PFSK-1 (cell line): ENCODE measurements around the gene GALNT5.

ENCODE experiments used
- FOXP2 ChIP-seq: optimal IDR thresholded peaks from 2 replicates; pipeline ENCODE3; 2011; ENCODE audit warnings: borderline replicate concordance, control low read depth, inconsistent platforms; ENCODE audit not compliant: insufficient read depth; ENCODE audit errors: extremely low read length, extremely low read depth
- POLR2AphosphoS5 ChIP-seq: IDR thresholded peaks from 2 replicates; pipeline ENCODE4 v1.6.1; 2012; ENCODE audit warnings: low read depth, mild to moderate bottlenecking, control low read depth, low read length, moderate library complexity
- SIN3A ChIP-seq: IDR thresholded peaks from 2 replicates; pipeline ENCODE4 v1.6.1; 2012; ENCODE audit warnings: mild to moderate bottlenecking, low read length, moderate library complexity, borderline replicate concordance; ENCODE audit not compliant: insufficient read depth
- TAF1 ChIP-seq: IDR thresholded peaks from 2 replicates; pipeline ENCODE4 v1.6.1; 2012; ENCODE audit warnings: low read length, control low read depth, borderline replicate concordance; ENCODE audit not compliant: insufficient read depth
- TF ChIP-seq, protein P1 (sequence below), 2 experiments: IDR thresholded peaks; 2 replicates each; pipeline versions ENCODE4 v1.6.1 to v1.8.0; 2011 to 2012; ENCODE audit warnings: low read depth in 2 of 2, low read length in 2 of 2, control low read depth in 1 of 2, inconsistent platforms in 1 of 2, mild to moderate bottlenecking in 1 of 2, moderate library complexity in 1 of 2; ENCODE audit not compliant: insufficient read depth in 1 of 2

GALNT5 gene

DNA sequence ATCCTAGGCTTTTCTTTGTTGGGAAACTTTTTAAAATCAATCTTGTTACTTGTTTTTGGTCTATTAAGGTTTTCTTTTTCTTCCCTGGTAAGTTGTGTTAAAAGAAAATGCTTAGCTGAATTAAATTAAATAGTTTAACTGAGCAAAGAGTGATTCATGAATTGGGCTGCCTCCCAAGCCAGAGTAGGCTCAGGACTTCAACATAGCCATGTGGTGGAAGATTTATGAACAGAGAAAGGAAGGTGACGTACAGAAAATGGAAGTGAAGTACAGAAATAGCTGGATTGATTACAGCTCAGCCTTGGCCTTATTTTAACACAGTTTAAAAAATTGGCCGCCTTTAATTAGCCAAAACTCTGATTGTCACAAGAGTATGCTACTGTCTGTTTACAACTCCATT is 27.9 kb upstream of the GALNT5 start:
- no peak for TF ChIP-seq POLR2AphosphoS5
- TF ChIP-seq FOXP2, result no peak
- TF ChIP-seq, protein P1, sequence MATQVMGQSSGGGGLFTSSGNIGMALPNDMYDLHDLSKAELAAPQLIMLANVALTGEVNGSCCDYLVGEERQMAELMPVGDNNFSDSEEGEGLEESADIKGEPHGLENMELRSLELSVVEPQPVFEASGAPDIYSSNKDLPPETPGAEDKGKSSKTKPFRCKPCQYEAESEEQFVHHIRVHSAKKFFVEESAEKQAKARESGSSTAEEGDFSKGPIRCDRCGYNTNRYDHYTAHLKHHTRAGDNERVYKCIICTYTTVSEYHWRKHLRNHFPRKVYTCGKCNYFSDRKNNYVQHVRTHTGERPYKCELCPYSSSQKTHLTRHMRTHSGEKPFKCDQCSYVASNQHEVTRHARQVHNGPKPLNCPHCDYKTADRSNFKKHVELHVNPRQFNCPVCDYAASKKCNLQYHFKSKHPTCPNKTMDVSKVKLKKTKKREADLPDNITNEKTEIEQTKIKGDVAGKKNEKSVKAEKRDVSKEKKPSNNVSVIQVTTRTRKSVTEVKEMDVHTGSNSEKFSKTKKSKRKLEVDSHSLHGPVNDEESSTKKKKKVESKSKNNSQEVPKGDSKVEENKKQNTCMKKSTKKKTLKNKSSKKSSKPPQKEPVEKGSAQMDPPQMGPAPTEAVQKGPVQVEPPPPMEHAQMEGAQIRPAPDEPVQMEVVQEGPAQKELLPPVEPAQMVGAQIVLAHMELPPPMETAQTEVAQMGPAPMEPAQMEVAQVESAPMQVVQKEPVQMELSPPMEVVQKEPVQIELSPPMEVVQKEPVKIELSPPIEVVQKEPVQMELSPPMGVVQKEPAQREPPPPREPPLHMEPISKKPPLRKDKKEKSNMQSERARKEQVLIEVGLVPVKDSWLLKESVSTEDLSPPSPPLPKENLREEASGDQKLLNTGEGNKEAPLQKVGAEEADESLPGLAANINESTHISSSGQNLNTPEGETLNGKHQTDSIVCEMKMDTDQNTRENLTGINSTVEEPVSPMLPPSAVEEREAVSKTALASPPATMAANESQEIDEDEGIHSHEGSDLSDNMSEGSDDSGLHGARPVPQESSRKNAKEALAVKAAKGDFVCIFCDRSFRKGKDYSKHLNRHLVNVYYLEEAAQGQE (IDR thresholded peaks at IDR 0.05; ENCODE audit: insufficient read depth in 1 of 2, low read depth in 2 of 2, low read length in 2 of 2), result no peak

DNA sequence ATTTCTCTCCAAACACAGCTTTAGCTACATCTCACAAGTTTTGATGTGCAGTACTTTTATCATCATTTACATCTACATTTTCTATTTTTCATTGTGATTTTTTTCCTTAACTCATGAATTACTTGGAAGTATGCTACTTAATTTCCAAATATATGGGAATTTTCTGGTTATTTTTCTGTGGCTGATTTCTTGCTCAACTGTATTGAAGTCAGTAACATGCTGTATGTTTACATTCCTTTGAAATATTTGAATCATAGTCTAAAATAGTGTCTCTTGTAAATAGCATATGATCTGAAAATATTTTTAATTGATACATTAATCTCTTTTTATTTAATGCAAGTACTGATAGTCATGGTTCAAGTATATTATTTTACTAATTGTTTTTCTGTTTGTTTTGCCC is 26.0 kb upstream of the GALNT5 start:
- TF ChIP-seq POLR2AphosphoS5 (no peak), SIN3A (no peak), TAF1 (no peak), FOXP2 (no peak)
- TF ChIP-seq, protein P1 (IDR thresholded peaks at IDR 0.05; ENCODE audit: insufficient read depth in 1 of 2, low read depth in 2 of 2, low read length in 2 of 2), result no peak

DNA sequence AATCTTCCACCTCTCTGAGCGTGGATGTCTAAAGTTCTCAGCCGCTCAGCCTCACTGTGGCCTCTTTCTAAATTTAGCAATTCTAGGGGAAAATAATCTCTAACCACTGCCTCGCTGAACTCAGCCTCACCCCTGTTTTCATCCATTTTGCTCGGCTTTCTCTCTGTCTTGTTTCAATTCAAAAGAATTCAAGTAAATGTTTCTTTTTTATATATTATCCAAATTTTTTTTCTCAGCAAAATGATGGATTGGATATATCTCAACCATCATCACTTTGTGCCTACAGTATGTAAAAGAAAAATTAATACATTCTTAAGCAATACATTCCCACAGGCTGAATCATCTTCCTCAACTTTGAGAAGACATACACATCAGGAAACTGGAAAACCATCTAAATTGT is 24.0 kb upstream of the GALNT5 start:
- no peak for TF ChIP-seq TAF1
- TF ChIP-seq, protein P1 (IDR thresholded peaks at IDR 0.05; ENCODE audit: insufficient read depth in 1 of 2, low read depth in 2 of 2, low read length in 2 of 2), result no peak
- TF ChIP-seq POLR2AphosphoS5, result no peak
- TF ChIP-seq SIN3A, result no peak
- no peak for TF ChIP-seq FOXP2

DNA sequence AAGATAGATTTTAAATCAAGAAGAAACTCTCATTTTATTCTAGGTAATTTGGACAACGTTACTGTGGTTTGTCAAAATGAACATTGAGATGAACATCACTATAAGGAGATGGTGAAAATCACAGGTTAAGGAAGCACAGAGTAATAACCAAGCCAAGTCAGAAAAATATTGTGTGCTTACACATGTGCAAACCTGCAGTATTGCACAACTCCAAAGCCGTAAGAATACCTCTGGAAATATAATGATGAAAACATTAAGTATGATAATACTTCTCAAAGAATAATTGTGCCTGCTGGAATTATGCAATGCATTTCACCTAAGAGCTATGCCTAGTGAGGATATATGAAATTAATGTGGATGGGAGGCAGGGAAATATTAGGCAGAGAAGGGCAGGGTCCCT is 21.1 kb upstream of the GALNT5 start:
- TF ChIP-seq FOXP2 (no peak), SIN3A (no peak), TAF1 (no peak), POLR2AphosphoS5 (no peak)
- TF ChIP-seq, protein P1 (IDR thresholded peaks at IDR 0.05; ENCODE audit: insufficient read depth in 1 of 2, low read depth in 2 of 2, low read length in 2 of 2), result no peak

DNA sequence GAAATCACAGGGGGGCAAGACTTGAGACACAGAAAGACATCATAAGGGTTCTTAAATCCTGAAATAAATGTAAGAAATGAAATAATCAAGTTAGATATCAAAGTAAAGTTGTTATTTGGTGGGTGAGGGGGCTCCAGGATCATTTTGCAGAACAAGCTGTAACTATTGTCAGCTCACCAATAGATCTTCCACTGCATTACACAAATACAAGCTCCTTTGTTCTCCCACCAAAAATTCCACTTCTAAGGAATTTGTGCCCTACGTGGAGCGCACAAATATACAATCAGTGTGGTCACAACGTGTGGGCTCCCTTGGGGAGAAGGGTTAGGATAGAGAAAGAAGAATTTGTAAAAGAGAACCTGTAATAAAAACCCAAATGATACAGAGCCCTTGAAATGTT is 19.2 kb upstream of the GALNT5 start:
- TF ChIP-seq TAF1 (no peak), POLR2AphosphoS5 (no peak), FOXP2 (no peak), SIN3A (no peak)
